Psoas muscle (tissue), 8 donors: Measurements from ENCODE around the gene NFYB. TPM values are rescaled to one million over a fixed set of nuclear protein-coding genes. Genes with fewer than 3 reads are reported as not detected.
A peak's percentile ranks its signal among the peaks of the same experiment; 100 is the strongest.

Source experiments
- ATAC-seq, 4 donors: fragments of 200-7000 bp; cut with Tn5 transposase; one replicate each; pipeline ENCODE4 v1.9.1; 2020; ENCODE audit warnings: moderate library complexity in 3 of 4, mild to moderate bottlenecking in 2 of 4
- DNase-seq, 2 donors: peaks; one replicate each; pipeline ENCODE4 v3.0.0-alpha.2; 2020
- H3K27ac ChIP-seq: fragments of 200-600 bp; one replicate; pipeline ENCODE4 v1.8.0; 2022
- H3K27me3 ChIP-seq, 3 donors: fragments of 200-600 bp in 1 of 3; one replicate each; pipeline versions ENCODE4 v1.6.1 to v1.8.0; 2013 to 2022; ENCODE audit warnings: low read length in 2 of 3, mild to moderate bottlenecking in 2 of 3, moderate library complexity in 1 of 3; ENCODE audit not compliant: insufficient read depth in 3 of 3
- H3K36me3 ChIP-seq, 2 donors: fragments of 200-600 bp in 1 of 2; one replicate each; pipeline versions ENCODE4 v1.6.1 to v1.8.0; 2013 to 2022; ENCODE audit warnings: low read depth in 1 of 2, mild to moderate bottlenecking in 1 of 2, moderate library complexity in 1 of 2; ENCODE audit not compliant: insufficient read depth in 1 of 2
- H3K4me1 ChIP-seq: fragments of 200-600 bp; one replicate; pipeline ENCODE4 v1.8.0; 2022
- H3K4me3 ChIP-seq: fragments of 200-600 bp; one replicate; pipeline ENCODE4 v1.8.0; 2022; ENCODE audit warnings: mild to moderate bottlenecking
- H3K9me3 ChIP-seq: fragments of 200-600 bp; one replicate; pipeline ENCODE4 v1.8.0; 2022
- CTCF ChIP-seq: fragments of 200-600 bp; IDR thresholded peaks from one replicate; pipeline ENCODE4 v1.8.0; 2022; ENCODE audit warnings: antibody characterized with exemption
- WGBS, 3 donors: extraction: QIAGEN DNeasy Blood & Tissue Kit; methylation state at CpG; one replicate each; pipeline versions ENCODE4 v1.1.6 to v1.1.7; 2013; 5-methylcytosine and 5-hydroxymethylcytosine counted together
- intact Hi-C, 2 donors: fragments of 100-400 bp; cut with DNase I; formaldehyde crosslinking; loops; one replicate each; pipeline versions ENCODE4 v1.11.0 to v1.14.2; 2022
- polyA plus RNA-seq, 3 donors: library from polyadenylated mRNA; stranded (reverse); fragments of 200-250 nt; gene quantifications; one replicate each; pipeline ENCODE4 v1.2.3, GENCODE V29; 2013
- total RNA-seq, 4 donors: library from RNA; stranded (reverse); fragmentation: NEBNext Ultra II Directional in 2 of 4; extraction: Animal tissue kit (Norgen Biotek cat#: 25700) in 2 of 4; gene quantifications; one replicate each; pipeline versions ENCODE4 v1.2.1 to v1.2.4, GENCODE V29; 2021 to 2023
- donor health status: healthy with polysubstance abuse.
- donor health status: DM: no; HTN: no; CAD: no; lungs with moderate emphysema.
- donor health status: Bipolar disorder and iron deficiency.
- donor health status: healthy.
- donor health status: DM: yes; HTN: yes; CAD: no.
- donor health status: DM: no; HTN: no; CAD: no.
- donor health status: DM: no; HTN: no; CAD: no.
- donor health status: DM: yes; HTN: yes; CAD: no.

Gene NFYB
- total and polyA plus RNA-seq, 7 donors = 10.1 to 32.2 (median 20.1) TPM

GRCh38 chr12:104143002-104143401, 5.0 kb upstream of the NFYB start:
- no peaks in the 10 kb centered on the region for H3K36me3 ChIP-seq
- no peaks in the 10 kb centered on the region for H3K27me3 ChIP-seq
- H3K4me1 ChIP-seq = peaks cover 6% of the 10 kb centered on the region
- H3K9me3 ChIP-seq = no peaks in the 10 kb centered on the region
- intact Hi-C loops = loop anchor here in 1 of 2 donors (5.0 kb wide), 1 partner anchor 144 kb away; no protein-coding TSS in a partner anchor
- ATAC-seq (no peak), DNase-seq (no peak)
- H3K4me3 ChIP-seq = no peak overlapping the region
- H3K27ac ChIP-seq = no peak overlapping the region
- TF ChIP-seq CTCF = no peak

- Histone ChIP-seq H3K27ac (no peak overlapping the region), H3K4me3 (no peak overlapping the region), H3K9me3 (no peaks in the 10 kb centered on the region), H3K4me1 (peaks cover 6% of the 10 kb centered on the region), H3K27me3 (no peaks in the 10 kb centered on the region), H3K36me3 (no peaks in the 10 kb centered on the region)
- DNase-seq (no peak), ATAC-seq (no peak)
- intact Hi-C loops = loop anchor here in 1 of 2 donors (5.0 kb wide), 1 partner anchor 145 kb away; no protein-coding TSS in a partner anchor
- 67 to 73% (median 72%) methylated on average over 2 of the region's 2 CpGs for WGBS, 3 donors
- TF ChIP-seq CTCF = no peak
Measured at GRCh38 chr12:104142543-104142942, 4.5 kb upstream of the NFYB start.

- WGBS, 3 donors = 22 to 40% (median 23%) methylated on average over 7 of the region's 7 CpGs
- DNase-seq = peak; percentile 17 to 50
Measured at GRCh38 chr12:104138797-104139152, 765 bp upstream of the NFYB start.

GRCh38 chr12:104137001-104137901, 759 bp downstream of the NFYB start:
- peak overlapping the region; percentile 92 for H3K4me3 ChIP-seq
- no peaks in the 10 kb centered on the region for H3K9me3 ChIP-seq
- ATAC-seq = peak in 3 of 4 donors; percentile 0 to 9 (median 4)
- H3K36me3 ChIP-seq = peaks cover 0 to 30% of the 10 kb centered on the region in 2 donors
- H3K4me1 ChIP-seq = peaks cover 34% of the 10 kb centered on the region
- H3K27ac ChIP-seq = peak overlapping the region; percentile 85
- WGBS, 3 donors = 1 to 2% (median 2%) methylated on average over 38 to 78 of the region's 78 CpGs
- no peak for TF ChIP-seq CTCF
- peaks cover 0 to 2% (median 0%) of the 10 kb centered on the region in 3 donors for H3K27me3 ChIP-seq
- intact Hi-C loops = loop anchor here in 1 of 2 donors (5.0 kb wide), 1 partner anchor 970 kb away; the partner anchor contains the start of gene WASHC4
- peak; percentile 50 to 67 for DNase-seq

More at GRCh38 chr12:104138797-104139152, 765 bp upstream of the NFYB start:
- Histone ChIP-seq H3K27ac (peak overlapping the region; percentile 94), H3K36me3 (peaks cover 0 to 15% of the 10 kb centered on the region in 2 donors), H3K4me3 (peak overlapping the region; percentile 71), H3K9me3 (no peaks in the 10 kb centered on the region), H3K27me3 (peaks cover 0 to 2% (median 0%) of the 10 kb centered on the region in 3 donors), H3K4me1 (peaks cover 27% of the 10 kb centered on the region)
- no peak for TF ChIP-seq CTCF
- ATAC-seq = peak; percentile 21 to 53 (median 40)
- intact Hi-C loops = loop anchor here (2.0 to 5.0 kb wide), 2 partner anchors 138 to 969 kb away; partner anchors contain the start of gene WASHC4 (in 1 of the 2)
